ENCODE data around the gene CLEC6A. TPM values are rescaled to one million over a fixed set of nuclear protein-coding genes. Genes with fewer than 3 reads are reported as not detected.

CLEC6A gene
- total RNA-seq, 1 experiment from 2014 or later = not detected

GRCh38 chr12:8507596-8507995 lies 51.8 kb downstream of the CLEC6A start (continued):
- TF ChIP-seq CTCF (IDR thresholded peaks at IDR 0.05 in 2 of 3, conservative IDR thresholded peaks at IDR 0.05 in 1 of 3; ENCODE audit: borderline replicate concordance in 1 of 3, insufficient read depth in 1 of 3, low read depth in 2 of 3, low read length in 2 of 3) = no peak

GRCh38 chr12:8508223-8508622 lies 52.5 kb downstream of the CLEC6A start:
- no peak for ATAC-seq

More at GRCh38 chr12:8508223-8508622, 52.5 kb downstream of the CLEC6A start:
- Histone ChIP-seq H3K9ac (ENCODE audit: low read length) (no peak overlapping the region), H3K9me2 (ENCODE audit: insufficient read depth) (no peaks in the 10 kb centered on the region), H3K27me3 (ENCODE audit: insufficient read depth, low read length) (peaks cover 60% of the 10 kb centered on the region), H3K36me3 (ENCODE audit: control insufficient read depth in 1 of 2, insufficient read depth in 2 of 2, low read length in 2 of 2) (no peaks in the 10 kb centered on the region), H3K27ac (ENCODE audit: low read depth, low read length) (no peak overlapping the region), H3K9me3 (ENCODE audit: control insufficient read depth in 1 of 2, insufficient read depth in 1 of 2, low read depth in 1 of 2, low read length in 2 of 2) (no peaks in the 10 kb centered on the region), H3K4me1 (ENCODE audit: control insufficient read depth in 1 of 2, insufficient read depth in 2 of 2, low read length in 2 of 2) (no peaks in the 10 kb centered on the region), H4K20me1 (ENCODE audit: insufficient read depth) (no peaks in the 10 kb centered on the region), H2AFZ (ENCODE audit: low read depth, low read length, poor library complexity, severe bottlenecking) (no peak overlapping the region), H3K4me3 (replicated peaks in 1 of 2; ENCODE audit: low read depth in 1 of 2, low read length in 2 of 2) (no peak overlapping the region), H3K4me2 (ENCODE audit: low read length) (no peak overlapping the region), H3K79me2 (ENCODE audit: insufficient read depth, low read length) (no peaks in the 10 kb centered on the region)
- ChIA-PET POLR2A (no interaction called here), CTCF (no interaction called here), RAD21 (ENCODE audit: low non-redundant PET in 1 of 2, low total read pairs in 2 of 2, uncharacterized antibody in 2 of 2, unreplicated experiment in 2 of 2) (no interaction called here)
- no peak for TF ChIP-seq EZH2 (IDR thresholded peaks at IDR 0.05)
- no peak for TF ChIP-seq ZFX (IDR thresholded peaks at IDR 0.05)
- no peak for TF ChIP-seq ATF3 (IDR thresholded peaks at IDR 0.05)
- no peak for TF ChIP-seq POLR2AphosphoS5 (IDR thresholded peaks at IDR 0.05; ENCODE audit: low read depth, low read length)
- no peak for TF ChIP-seq CBX3 (IDR thresholded peaks at IDR 0.05; ENCODE audit: low read depth)
- TF ChIP-seq SP1 (IDR thresholded peaks at IDR 0.05; ENCODE audit: low read depth) = no peak
- no peak for TF ChIP-seq SIN3A (IDR thresholded peaks at IDR 0.05; ENCODE audit: low read depth)
- TF ChIP-seq ZNF274 (IDR thresholded peaks at IDR 0.05; ENCODE audit: low read depth, low read length) = no peak
- TF ChIP-seq REST (IDR thresholded peaks at IDR 0.05; ENCODE audit: low read depth) = no peak
- TF ChIP-seq YY1 (IDR thresholded peaks at IDR 0.05; ENCODE audit: extremely low read depth, insufficient replicate concordance, low read depth, low read length) = no peak
- no peak for TF ChIP-seq POLR2A (IDR thresholded peaks at IDR 0.05; ENCODE audit: borderline replicate concordance, extremely low read depth, insufficient read depth, insufficient read length)
- no peak for TF ChIP-seq MAX (IDR thresholded peaks at IDR 0.05)
- no peak for TF ChIP-seq RAD21 (IDR thresholded peaks at IDR 0.05; ENCODE audit: low read depth)
- TF ChIP-seq EZH2phosphoT487 (IDR thresholded peaks at IDR 0.05; ENCODE audit: borderline replicate concordance) = no peak
- TF ChIP-seq SRF (IDR thresholded peaks at IDR 0.05; ENCODE audit: low read depth) = no peak
- TF ChIP-seq ZBTB33 (IDR thresholded peaks at IDR 0.05; ENCODE audit: extremely low read depth, insufficient replicate concordance, low read length) = no peak
- no peak for TF ChIP-seq CEBPB (IDR thresholded peaks at IDR 0.05; ENCODE audit: low read depth)
- TF ChIP-seq ELF1 (IDR thresholded peaks at IDR 0.05; ENCODE audit: borderline replicate concordance, low read depth) = no peak
- intact Hi-C loops (cut with micrococcal nuclease) = no loop called here
- DNase-seq (ENCODE audit: low read depth, low spot score) = no peak
- no TSS peak for BruUV-seq (replicated peaks)

Measured in HCT116 (cell line).